GM21515 (cell line): Measurements from ENCODE around the gene DKK1.

Source experiments
- ATAC-seq: cut with Tn5 transposase; IDR thresholded peaks from one replicate; pipeline ENCODE4 v1.9.1; 2021; ENCODE audit not compliant: unreplicated experiment

Gene DKK1

DNA sequence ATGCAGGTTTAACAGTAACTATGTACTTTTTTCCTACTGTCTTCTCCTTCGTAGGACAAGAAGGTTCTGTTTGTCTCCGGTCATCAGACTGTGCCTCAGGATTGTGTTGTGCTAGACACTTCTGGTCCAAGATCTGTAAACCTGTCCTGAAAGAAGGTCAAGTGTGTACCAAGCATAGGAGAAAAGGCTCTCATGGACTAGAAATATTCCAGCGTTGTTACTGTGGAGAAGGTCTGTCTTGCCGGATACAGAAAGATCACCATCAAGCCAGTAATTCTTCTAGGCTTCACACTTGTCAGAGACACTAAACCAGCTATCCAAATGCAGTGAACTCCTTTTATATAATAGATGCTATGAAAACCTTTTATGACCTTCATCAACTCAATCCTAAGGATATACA, 2.4 kb downstream of the DKK1 start:
- ATAC-seq: no peak

DNA sequence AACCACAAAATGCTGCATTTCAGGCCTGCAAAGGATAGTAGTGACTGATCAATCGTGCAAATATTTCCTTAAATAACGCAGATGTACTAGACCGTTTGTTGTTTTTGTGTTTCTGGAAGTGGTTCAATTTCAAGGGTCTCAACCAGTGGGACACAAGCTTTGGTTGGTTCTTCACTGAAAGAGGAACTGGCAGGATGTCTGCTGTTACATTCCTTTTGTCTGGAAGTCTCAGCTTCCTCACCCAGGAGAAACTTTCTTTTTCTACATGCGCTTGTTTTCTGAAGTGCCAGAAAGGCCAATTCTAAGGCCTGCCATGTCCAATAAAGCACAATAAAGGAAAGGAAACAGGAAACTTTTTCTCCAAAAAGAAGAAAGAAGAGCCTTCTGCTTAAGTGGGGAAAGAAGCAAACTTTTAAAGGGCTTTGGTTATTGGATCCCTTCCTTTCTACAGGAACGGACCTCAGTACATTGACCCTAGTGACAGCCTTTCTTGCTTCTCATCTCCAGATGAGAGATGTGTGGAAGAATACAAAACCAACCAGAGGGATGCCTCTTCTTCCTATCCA, 4.1 kb downstream of the DKK1 start:
- no peak for ATAC-seq

DNA sequence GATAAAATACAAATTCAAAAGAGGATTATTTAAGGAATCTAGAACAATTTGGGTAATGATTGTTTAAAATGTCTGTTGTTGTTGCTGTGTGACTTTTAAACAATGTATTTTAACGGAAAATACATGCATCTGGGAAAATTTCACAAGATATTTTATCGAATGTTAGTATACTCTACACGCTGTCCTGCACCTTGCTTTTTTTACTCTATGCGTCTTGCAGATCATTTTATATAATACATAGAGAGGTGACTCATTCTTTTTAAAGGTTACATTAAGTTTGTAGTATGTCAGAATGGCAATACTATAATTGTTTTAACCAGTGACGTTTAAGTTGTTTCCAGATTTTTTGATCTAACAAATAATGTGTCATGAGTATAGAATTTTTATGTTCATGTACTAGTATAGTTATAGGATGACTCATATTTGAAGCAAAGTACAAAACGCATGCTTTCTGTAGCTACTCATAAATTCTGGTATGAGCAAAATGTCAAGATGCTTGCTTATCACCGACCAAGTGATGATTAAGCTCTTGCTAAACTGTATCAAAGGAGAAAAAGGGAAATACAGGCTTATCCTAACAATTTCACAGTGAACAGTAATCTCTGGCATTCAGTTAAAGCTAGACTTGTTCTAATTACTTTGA, 4.9 kb downstream of the DKK1 start:
- ATAC-seq: no peak

DNA sequence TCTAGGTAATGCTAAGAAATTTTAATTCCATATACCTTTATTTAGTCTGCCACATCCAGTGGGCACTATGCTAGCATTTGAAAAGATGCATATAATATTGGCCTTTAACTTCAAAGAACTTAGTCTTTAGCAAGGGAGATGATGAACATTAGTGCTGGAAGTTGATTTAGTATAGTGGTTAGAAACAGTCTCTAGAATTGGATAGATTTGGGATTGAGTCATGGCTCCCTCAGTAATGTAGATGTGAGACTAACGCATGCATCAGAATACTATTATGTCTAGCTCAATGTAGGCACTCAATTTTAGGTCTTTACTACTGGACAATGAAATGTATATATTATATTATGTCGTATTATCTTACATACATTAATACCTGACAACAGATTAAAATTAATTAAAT, 5.8 kb downstream of the DKK1 start:
- ATAC-seq: no peak

DNA sequence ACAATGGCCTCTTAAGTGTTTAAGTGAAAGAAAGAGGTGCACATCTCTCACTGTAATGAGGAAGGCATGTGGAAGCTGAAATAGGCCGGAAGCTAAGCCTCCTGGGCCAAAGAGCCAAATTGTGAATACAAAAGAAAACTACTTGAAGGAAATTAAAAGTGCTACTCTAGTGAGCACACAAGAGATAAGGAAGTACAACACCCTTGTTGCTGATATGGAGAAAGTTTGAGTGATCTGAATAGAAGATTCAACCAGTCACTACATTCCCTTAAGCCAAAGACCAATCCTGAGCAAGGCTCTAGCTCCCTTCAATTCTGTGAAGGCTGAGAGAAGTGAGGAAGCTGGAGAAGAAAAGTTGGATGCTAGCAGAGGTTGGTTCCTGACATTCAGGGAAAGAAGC, 8.2 kb downstream of the DKK1 start:
- no peak for ATAC-seq

DNA sequence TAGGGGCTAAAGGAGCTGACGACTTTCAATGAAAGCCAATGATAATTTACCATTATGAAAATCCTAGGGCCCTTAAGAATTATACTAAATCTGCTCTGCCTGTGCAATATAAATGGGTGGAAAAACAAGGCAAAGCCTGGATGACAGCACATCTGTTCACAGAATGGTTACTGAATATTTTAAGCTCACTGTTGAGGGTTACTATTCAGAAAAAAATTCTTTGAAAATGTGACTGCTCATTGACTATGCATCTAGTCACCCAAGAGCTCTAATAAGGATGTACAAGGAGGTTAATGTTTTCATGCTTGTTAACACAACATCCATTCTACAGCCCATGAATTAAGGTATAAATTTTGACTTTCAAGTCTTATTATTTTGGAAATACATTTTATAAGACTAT, 8.9 kb downstream of the DKK1 start:
- no peak for ATAC-seq

DNA sequence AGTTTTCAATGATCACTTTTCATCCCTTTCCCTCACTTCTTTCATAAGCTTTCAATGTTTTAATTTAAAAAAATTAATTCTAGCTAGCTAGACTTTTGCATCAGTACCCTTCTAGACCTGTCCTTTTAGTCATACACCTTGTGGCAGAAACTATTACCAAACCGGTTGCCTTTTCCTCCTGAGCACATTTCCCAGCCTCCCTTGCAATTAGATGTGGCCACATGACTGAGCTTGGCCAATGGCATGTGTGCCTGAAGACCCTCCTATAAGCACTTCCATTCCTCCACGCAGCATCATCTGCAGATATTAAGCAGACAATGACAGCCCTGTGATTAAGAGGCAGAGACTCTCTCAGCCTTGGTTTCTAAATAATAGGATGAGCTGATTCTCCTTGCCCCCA, 12.3 kb downstream of the DKK1 start:
- no peak for ATAC-seq

DNA sequence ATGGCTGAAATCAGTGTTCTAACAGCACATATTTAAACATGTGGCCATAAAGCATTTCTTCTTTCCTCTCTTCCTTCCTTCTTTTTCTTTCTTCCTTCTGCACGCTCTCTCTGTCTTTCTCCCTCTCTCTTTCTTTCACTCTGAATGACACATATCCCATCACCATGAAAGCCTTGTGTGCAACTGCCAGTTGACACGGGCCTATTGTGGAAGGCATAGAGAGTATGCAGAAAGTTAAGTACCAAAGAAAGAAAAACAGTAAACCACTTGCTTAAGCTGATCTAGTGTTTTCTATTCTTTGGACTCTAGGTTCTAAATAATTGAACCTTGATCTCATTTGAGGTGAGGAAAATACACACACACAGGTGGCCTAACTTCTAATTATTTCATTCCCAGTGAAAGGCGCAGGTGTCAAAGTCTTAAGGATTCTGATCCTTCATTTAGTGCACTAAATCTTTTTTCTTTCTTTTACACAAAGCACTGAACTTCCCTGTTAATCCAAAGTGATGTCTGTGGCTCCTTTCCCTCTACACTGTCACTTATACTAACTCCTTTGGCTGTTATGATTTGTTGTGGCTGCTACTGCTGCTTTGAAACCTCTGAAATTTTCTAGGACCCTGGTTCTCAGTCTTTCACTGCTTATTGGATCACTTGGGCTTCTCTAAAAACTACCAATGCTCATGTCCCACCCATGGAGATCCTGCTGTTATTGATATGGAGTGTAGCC, 17.7 kb downstream of the DKK1 start:
- no peak for ATAC-seq

DNA sequence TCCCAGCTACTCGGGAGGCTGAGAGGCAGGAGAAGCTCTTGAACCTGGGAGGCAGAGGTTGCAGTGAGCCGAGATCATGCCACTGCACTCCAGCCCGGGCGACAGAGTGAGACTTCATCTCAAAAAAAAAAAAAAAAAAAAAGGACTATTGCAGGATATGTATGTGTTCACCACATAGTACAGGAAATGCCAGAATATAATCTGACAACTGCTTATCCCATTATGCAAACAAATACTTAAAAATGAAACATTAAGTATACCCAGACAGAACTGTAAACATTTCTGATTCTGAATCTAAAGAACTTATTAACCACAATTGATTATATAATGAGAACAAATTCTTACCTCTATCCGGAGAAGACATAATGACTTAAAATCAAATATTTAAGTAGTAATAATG, 18.7 kb downstream of the DKK1 start:
- no peak for ATAC-seq

DNA sequence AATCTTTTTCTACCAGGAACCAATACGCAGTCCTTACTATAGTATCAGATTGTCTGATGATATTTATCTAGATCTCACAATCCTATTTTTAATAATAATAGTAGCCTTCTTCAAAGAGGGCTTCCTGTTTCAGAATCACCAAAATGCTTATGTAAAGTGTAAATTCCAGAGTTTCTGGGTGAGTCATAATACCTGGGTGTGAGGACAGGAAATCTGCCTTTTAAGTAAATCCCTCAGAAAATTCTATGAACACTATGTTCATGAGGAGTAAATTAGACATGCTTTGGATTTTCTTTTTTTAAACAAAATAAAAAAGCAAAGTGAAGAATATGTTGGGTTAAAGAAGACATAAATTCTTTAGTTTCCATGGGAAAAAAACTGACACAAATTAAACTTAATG, 20.5 kb downstream of the DKK1 start:
- ATAC-seq: no peak

DNA sequence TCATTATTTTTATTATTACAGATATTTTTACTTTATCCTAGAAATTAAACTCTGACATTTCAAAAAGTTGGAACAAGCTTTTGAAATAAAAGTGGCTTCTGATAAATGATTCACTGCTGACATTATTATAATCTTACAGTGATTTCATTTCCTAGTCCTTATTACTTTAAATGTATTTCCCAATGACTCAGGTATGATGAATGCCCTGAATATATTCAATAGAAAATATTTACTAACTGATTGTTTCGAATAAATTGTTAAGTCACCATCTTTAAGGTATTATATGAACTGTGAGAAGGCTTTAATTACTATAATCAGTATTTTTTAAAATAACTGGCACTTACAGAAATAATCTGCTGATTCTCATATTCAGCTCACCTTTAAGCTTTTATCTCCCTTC, 21.6 kb downstream of the DKK1 start:
- ATAC-seq: no peak

DNA sequence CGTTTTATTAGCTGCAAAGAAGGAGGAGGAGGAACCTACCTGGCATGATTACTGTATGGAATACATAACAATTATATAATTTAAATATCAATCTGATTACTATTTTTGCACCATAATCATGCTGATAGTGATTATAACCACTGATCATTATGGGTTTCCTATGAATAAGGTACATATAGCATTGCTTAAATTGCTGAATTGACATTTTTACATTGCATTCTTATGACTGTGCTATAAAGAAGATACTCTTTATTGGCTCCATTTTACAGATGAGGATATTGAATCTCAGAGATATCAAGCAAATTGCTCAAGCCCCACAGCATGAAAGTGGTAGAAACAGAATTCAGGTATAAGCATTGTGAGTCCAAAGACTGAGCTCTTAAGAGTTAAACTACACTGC, 23.1 kb downstream of the DKK1 start:
- ATAC-seq: no peak

DNA sequence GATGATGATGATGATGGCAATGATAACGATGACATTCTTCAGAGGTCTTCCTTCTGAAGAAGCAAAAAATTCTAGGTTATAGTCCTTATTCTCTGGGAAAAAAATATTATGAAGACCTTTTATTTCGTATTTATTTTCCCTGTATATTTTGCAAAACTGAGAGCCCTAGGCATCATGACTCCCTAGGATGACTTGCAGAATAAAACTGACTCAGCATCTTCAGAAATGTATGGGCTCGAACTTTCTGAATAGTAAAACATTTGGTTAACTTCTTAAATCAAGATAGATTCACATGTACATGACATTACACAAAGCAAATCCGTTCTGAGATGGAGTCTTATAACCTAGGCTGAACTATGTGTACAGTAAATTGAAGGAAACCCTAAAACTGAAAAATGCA, 29.4 kb downstream of the DKK1 start:
- no peak for ATAC-seq

DNA sequence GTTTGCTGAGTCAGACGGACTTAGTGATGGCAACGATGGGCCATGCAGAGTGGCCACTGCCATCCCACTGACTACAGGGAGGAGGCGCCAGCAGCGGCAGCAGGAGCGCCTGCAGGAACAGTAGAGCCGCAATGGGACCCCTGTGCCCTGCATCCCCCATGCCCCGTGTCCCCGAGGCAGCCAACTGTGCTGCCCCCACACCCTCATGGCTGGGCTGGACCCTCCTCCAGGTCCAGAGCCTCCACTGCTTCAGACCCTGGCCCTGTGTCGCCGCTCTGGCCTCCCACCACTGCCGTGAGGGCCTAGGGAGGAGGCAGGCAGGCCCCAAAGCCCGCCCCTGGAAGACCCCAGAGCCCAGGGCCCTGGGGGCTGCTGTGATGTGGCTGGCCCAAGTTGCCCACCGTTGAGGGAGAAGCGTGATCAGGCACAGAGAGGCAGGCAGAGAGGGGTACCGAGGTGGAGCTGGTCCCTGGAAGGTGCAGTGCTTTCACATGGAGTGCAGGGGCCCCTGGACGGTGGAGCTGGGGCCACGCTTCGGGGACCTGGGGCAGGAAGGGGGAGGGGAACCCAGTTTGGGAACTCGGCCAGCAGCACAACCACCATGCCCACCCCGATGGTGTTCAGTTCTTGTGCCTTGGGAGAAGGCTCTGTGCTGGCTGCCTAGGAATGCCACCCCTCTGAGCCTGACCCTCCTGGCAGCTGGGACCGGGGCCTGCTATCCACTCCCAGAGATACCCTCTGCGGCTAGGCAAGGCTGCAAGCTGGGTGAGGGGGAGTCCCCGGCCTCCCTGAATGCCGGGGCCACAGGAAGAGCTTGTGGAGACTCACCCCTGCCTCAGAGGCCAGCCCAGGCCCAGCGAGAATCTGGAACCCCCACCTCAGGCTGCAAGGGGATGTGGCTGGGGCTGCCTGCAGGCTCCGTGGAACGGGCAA, 32.6 kb downstream of the DKK1 start:
- no peak for ATAC-seq

DNA sequence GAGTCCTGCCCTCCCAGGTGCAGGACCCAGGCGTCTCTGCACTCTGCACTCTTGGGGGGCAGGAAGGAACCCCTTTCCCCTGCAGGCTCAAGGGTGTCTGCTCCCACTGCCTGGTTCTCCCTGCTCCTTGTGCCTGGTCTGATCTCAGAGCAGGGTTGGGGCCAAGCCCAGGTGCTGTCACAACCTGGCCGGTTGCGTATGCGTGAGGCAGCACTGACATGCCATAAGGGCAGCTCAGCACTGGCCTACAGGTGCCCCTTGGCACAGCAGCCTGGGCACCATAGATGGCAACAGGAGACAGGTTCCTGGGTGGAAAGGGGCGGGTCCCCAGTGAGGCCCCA, 33.2 kb downstream of the DKK1 start:
- ATAC-seq: no peak

DNA sequence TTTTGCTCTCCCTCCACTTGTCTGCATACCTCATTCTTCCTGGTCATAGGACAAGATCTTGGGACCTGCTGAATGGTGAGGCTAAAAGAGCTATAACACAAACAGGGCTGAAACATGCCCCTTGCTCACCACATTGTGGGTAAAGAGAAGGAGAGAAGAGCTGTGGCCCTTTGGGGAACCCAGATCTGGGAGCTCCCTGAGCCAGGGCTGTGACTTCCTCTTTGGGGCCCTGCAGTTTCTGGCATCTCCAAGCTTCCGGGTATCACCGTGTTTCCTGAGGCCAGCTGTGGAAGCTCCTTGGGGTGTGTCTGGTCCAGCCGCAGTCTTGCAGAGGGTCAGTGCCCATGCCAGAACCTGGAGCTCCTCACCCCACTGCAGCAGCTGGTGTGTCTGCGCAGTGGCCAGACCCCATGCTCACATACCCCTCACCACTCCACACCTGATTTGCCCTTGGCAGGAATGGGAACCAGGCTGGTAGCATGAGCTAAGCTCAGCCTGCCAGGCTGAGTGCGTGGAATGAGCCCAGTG, 34.0 kb downstream of the DKK1 start:
- ATAC-seq: no peak

DNA sequence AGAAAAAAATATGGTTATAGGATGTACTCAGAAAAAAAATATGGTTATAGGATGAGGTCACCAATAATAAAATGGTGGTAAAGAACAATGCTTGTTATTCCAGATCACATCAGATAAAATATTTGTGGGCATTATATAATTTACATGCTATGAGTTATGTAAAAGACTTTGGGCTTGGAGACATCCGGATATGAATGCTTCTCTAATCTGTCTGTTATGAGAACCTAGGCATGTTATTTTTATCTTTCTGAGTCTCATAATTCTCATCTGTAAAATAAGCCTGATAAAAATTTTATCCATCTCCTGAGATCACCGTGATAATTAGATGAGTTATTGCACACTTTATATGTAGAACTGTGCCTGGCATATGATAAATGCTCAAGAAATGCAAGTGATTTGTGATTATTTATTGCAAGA, 37.8 kb downstream of the DKK1 start:
- no peak for ATAC-seq

DNA sequence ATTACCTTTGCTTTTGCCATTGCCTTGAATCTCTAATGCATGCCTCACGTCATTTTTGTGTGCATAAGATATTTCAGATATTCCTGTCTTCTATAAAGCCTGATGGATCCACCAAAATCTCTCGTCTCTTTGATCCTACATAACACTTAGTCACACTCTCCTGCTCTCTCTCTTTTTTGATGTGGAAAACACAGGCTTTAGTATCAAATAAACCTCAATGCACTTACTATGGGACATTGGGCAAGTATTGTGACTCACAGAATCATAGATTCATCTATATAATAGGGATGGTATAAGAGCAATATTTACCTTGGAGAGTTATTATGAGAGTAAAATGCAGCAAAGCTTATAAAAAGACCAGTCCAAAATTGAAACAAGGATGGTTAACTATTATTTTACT, 39.1 kb downstream of the DKK1 start:
- ATAC-seq: no peak

DNA sequence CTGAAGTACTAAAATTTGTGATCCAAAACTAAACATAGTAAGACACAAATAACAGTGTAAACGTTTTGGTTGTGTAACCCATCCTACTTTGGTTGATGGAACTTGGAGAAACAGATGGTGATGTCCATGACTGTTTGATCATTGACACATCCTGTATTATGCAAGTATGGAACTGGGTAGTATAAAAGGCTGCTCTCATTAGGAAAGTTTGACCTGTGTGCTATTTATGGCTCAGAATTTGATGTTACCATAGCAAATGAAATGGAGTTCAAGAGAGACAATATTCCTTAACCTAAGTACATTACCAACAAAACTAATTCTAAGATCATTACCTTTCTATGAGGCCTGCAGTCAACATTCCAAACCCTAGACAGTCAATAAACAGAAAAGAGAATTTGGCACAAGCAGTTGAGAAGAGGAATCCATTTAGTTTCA, 39.9 kb downstream of the DKK1 start:
- ATAC-seq: no peak

DNA sequence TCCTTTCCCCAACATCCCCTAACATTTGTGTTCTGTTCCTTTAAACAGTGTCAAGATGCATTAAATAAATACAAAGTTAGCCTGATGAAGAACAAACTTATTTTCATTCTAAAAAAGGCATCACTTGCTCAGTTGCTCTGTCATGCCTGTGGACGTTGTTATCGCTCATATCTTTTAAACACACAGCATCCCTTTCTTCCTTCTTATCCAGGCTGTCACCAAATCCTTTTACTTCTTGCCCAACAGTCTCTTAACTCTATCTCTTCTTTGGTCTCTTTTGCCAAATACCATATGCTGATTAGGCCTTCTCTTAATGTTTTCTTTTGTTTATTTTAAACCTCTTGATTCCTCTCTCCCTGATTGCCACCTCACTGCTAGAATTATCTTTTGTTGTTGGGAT, 43.9 kb downstream of the DKK1 start:
- ATAC-seq: no peak

DNA sequence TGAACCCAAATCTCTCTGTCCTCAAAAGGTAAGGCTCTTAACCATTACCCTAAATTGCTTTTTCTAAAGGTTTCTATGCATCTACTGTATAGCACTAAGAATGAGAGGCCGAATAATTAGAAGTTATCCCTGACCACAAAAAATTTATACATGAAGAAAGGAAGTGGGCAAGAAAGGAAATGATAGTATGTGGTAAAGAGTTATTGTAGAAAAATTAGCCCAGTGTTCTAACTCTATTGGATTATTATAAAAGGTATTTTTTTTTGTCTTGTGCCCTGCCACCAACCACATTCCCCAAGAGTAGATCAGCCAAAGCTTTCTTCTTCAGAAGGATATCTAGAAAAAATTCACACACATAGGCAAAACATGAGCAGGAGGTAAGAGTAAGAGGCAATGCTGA, 45.4 kb downstream of the DKK1 start:
- no peak for ATAC-seq
